OCI-LY7 (cell line): Measurements from ENCODE around the gene INSL3. TPM values are rescaled to one million over a fixed set of nuclear protein-coding genes. Genes with fewer than 3 reads are reported as not detected.

Experiments used
- BruUV-seq: library from RNA; stranded (reverse); fragments of 400-500 nt; replicated peaks from 2 replicates; lab custom pipeline; 2021; lab: Mats Ljungman, UMichigan
- CTCF ChIA-PET: fragments of 300-600 bp; sonication (Branson Sonifier 250); formaldehyde crosslinking; loops from one replicate; lab custom pipeline; 2022; ENCODE audit warnings: antibody characterized with exemption; ENCODE audit not compliant: unreplicated experiment; lab: Charles Lee
- POLR2A ChIA-PET: fragments of 300-600 bp; sonication (Branson Sonifier 250); formaldehyde crosslinking; loops from one replicate; lab custom pipeline; 2022; ENCODE audit warnings: antibody characterized with exemption; lab: Charles Lee
- DNase-seq: peaks from one replicate; pipeline ENCODE4 v3.0.0-alpha.2; 2015; ENCODE audit warnings: low spot score
- H2AFZ ChIP-seq: fragments of 200-600 bp; sonication (generic), shearing (Covaris generic); 2 replicates; pipeline ENCODE4 v1.6.1; 2014; ENCODE audit warnings: mild to moderate bottlenecking, antibody characterized with exemption, low read length, moderate library complexity
- H3K27ac ChIP-seq: fragments of 200-600 bp; sonication (generic); 2 replicates; pipeline ENCODE4 v1.5.1; 2014; ENCODE audit warnings: mixed run types, low read depth, mild to moderate bottlenecking, moderate library complexity, low read length, inconsistent platforms; ENCODE audit not compliant: poor library complexity, severe bottlenecking
- H3K36me3 ChIP-seq: fragments of 200-600 bp; sonication (generic); 2 replicates; pipeline ENCODE4 v1.6.1; 2014; ENCODE audit warnings: mild to moderate bottlenecking, antibody characterized with exemption, low read length, moderate library complexity, mixed read lengths; ENCODE audit not compliant: insufficient read depth
- H3K4me1 ChIP-seq: fragments of 200-600 bp; sonication (generic); 2 replicates; pipeline ENCODE4 v1.5.1; 2014; ENCODE audit warnings: mild to moderate bottlenecking, low read length; ENCODE audit not compliant: insufficient read depth, poor library complexity, severe bottlenecking
- H3K4me2 ChIP-seq: fragments of 200-600 bp; sonication (generic); 2 replicates; pipeline ENCODE4 v1.6.1; 2014; ENCODE audit warnings: mild to moderate bottlenecking, low read length
- H3K4me3 ChIP-seq: fragments of 200-600 bp; sonication (generic); 2 replicates; pipeline ENCODE4 v1.5.1; 2014; ENCODE audit warnings: mild to moderate bottlenecking, low read depth, low read length; ENCODE audit not compliant: poor library complexity, severe bottlenecking
- H3K79me2 ChIP-seq: fragments of 200-600 bp; sonication (generic); 2 replicates; pipeline ENCODE4 v1.6.1; 2016; ENCODE audit warnings: low read depth, mild to moderate bottlenecking, low read length, moderate library complexity, mixed read lengths; ENCODE audit not compliant: insufficient read depth
- H3K9me2 ChIP-seq: fragments of 200-600 bp; sonication (generic); 2 replicates; pipeline ENCODE4 v1.6.1; 2016; ENCODE audit warnings: mild to moderate bottlenecking, low read length, mixed read lengths; ENCODE audit not compliant: insufficient read depth
- H3K9me3 ChIP-seq: fragments of 200-600 bp; sonication (generic); 2 replicates; pipeline ENCODE4 v1.6.1; 2014; ENCODE audit warnings: mild to moderate bottlenecking, mixed run types, low read length, mixed read lengths
- H4K20me1 ChIP-seq: fragments of 200-600 bp; sonication (generic); 2 replicates; pipeline ENCODE4 v1.6.1; 2014; ENCODE audit warnings: mild to moderate bottlenecking, antibody characterized with exemption, low read length, moderate library complexity, mixed read lengths; ENCODE audit not compliant: insufficient read depth
- EZH2phosphoT487 ChIP-seq: fragments of 200-600 bp; sonication (generic); IDR thresholded peaks from 2 replicates; pipeline ENCODE4 v1.6.1; 2018; ENCODE audit warnings: low read depth, borderline replicate concordance, mild to moderate bottlenecking, mixed run types, antibody characterized with exemption, low read length, moderate library complexity, mixed read lengths
- intact Hi-C: fragments of 100-400 bp; cut with micrococcal nuclease; formaldehyde crosslinking; loops from one replicate; pipeline ENCODE4 v1.10.0; 2022; ENCODE audit not compliant: unreplicated experiment
- total RNA-seq, 2 experiments: library from RNA; depleted of rRNA in 1 of 2; stranded (reverse); fragments of >200 nt in 1 of 2; shearing (Covaris generic) in 1 of 2; gene quantifications; 2 replicates each; pipeline ENCODE4 v1.2.3, GENCODE V29; 2014 to 2022
- TF ChIP-seq, protein P1 (sequence below): fragments of 200-600 bp; sonication (generic); conservative IDR thresholded peaks from 2 replicates; pipeline ENCODE4 v1.5.1; 2014; ENCODE audit warnings: mild to moderate bottlenecking, antibody characterized with exemption, low read length, moderate library complexity, mixed read lengths

Gene INSL3
- total RNA-seq, 2 experiments from 2014 or later: 0.25 to 0.38 TPM

DNA sequence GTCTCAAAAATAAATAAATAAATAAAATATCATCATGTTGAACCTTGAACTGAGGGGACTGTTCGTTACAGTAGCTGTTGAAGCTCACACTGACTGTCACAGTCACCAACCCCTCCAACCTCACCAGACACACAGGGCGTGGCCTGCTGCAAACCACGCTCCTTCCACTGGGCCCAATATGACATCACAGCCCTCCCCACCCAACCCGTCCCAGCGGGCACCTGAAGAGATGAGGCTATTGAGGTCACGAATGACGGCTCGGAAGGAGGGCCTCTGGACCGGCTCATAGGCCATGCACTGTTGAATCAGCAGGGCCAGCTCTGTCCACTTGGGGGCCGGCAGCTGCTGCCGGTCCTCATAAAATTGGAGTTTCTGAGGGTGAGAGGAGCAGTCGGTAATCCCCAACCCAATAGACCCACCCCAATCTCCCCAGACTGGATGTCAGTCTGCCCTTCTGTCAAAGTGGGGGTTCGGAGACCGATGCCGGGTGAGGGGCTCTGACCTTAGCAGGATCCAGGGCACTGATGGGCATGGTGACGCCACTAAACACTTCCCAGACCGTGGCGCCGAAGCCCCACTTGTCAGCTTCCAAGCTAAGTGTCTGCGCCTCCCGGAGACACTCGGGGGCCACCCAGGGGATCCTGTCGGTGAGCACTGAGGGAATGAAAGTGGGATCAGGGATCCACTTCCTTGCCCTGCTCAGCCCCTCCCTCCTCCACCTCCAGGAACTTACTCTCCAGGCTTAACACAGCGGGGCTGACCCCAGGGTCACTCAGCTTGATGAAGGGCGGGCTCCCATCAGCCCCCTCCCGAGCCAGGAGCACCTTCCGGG lies 13.2 kb upstream of the INSL3 start:
- Histone ChIP-seq H3K9me2 (no peaks in the 10 kb centered on the region), H3K9me3 (no peaks in the 10 kb centered on the region), H4K20me1 (no peaks in the 10 kb centered on the region), H2AFZ (no peak overlapping the region), H3K36me3 (peaks cover 24% of the 10 kb centered on the region), H3K4me1 (no peaks in the 10 kb centered on the region), H3K79me2 (no peaks in the 10 kb centered on the region), H3K4me2 (no peak overlapping the region), H3K27ac (no peak overlapping the region), H3K4me3 (no peak overlapping the region)
- no TSS peak for BruUV-seq
- ChIA-PET CTCF (no interaction called here), POLR2A (interaction anchor here (0.6 kb wide), 1 partner anchor 30 kb away, joined by 3 read pairs; no protein-coding TSS in a partner anchor)
- DNase-seq: no peak
- intact Hi-C loops: no loop called here
- TF ChIP-seq EZH2phosphoT487: no peak

- Histone ChIP-seq H3K4me3 (no peak overlapping the region), H3K27ac (no peak overlapping the region), H3K9me3 (no peaks in the 10 kb centered on the region), H3K9me2 (no peaks in the 10 kb centered on the region), H3K4me2 (no peak overlapping the region), H3K4me1 (no peaks in the 10 kb centered on the region), H3K36me3 (peaks cover 17% of the 10 kb centered on the region), H2AFZ (no peak overlapping the region), H4K20me1 (no peaks in the 10 kb centered on the region), H3K79me2 (no peaks in the 10 kb centered on the region)
- no peak for DNase-seq
- ChIA-PET CTCF (no interaction called here), POLR2A (interaction anchor here (0.6 kb wide), 1 partner anchor 15 kb away, joined by 4 read pairs; no protein-coding TSS in a partner anchor)
- BruUV-seq: no TSS peak
- intact Hi-C loops: no loop called here
- TF ChIP-seq, protein P1, sequence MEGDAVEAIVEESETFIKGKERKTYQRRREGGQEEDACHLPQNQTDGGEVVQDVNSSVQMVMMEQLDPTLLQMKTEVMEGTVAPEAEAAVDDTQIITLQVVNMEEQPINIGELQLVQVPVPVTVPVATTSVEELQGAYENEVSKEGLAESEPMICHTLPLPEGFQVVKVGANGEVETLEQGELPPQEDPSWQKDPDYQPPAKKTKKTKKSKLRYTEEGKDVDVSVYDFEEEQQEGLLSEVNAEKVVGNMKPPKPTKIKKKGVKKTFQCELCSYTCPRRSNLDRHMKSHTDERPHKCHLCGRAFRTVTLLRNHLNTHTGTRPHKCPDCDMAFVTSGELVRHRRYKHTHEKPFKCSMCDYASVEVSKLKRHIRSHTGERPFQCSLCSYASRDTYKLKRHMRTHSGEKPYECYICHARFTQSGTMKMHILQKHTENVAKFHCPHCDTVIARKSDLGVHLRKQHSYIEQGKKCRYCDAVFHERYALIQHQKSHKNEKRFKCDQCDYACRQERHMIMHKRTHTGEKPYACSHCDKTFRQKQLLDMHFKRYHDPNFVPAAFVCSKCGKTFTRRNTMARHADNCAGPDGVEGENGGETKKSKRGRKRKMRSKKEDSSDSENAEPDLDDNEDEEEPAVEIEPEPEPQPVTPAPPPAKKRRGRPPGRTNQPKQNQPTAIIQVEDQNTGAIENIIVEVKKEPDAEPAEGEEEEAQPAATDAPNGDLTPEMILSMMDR: no peak
- no peak for TF ChIP-seq EZH2phosphoT487
These were observed 11.3 kb upstream of the INSL3 start for GRCh38 chr19:17832443-17833208.

DNA sequence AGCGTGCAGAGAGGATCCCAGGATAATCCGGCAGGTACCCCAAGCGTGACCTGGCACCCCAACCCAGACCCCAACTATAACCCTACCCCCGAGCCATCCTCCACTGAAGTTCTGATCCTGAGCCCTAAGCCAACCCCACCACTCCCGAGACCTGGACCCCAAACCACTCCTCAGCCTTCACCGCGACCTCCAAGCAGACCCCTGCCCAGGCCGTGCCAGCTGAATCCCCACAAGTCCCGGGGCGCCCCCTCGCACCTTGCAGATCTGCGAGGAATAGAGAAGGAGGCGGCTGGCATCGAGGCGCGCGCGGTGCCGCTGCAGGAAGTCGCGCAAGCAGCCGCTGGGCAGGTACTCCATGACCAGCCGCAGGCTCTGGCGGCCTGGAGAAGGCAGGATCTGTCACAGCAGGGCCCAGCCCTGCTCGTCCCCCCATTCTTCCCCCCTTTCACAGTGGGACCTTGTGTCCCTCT lies 10.1 kb upstream of the INSL3 start:
- POLR2A ChIA-PET: no interaction called here
- TF ChIP-seq, protein P1: no peak
- TF ChIP-seq EZH2phosphoT487: no peak
- CTCF ChIA-PET: no interaction called here
- Histone ChIP-seq H3K4me3 (no peak overlapping the region), H3K9me2 (no peaks in the 10 kb centered on the region), H4K20me1 (no peaks in the 10 kb centered on the region), H3K36me3 (peaks cover 17% of the 10 kb centered on the region), H2AFZ (no peak overlapping the region), H3K27ac (no peak overlapping the region), H3K9me3 (no peaks in the 10 kb centered on the region), H3K79me2 (no peaks in the 10 kb centered on the region), H3K4me1 (no peaks in the 10 kb centered on the region), H3K4me2 (no peak overlapping the region)
- intact Hi-C loops: no loop called here
- no peak for DNase-seq
- no TSS peak for BruUV-seq
